Endothelial cell of umbilical vein (primary cell): Measurements from ENCODE around the gene MIER3. TPM values are rescaled to one million over a fixed set of nuclear protein-coding genes. Genes with fewer than 3 reads are reported as not detected.

Experiments
- BruUV-seq: library from RNA; stranded (reverse); fragments of 400-500 nt; replicated peaks from 2 replicates; lab custom pipeline; 2021; lab: Mats Ljungman, UMichigan
- CTCF ChIA-PET: fragments of 300-600, 350-600 bp; sonication (Branson Sonifier 250); formaldehyde crosslinking; loops from one replicate; lab custom pipeline; 2021; ENCODE audit warnings: antibody characterized with exemption, inconsistent platforms; lab: Charles Lee
- POLR2A ChIA-PET: fragments of 300-600, 350-600 bp; sonication (Branson Sonifier 250); formaldehyde crosslinking; loops from one replicate; lab custom pipeline; 2021; ENCODE audit warnings: antibody characterized with exemption, inconsistent platforms; lab: Charles Lee
- DNase-seq: peaks from one replicate; pipeline ENCODE4 v3.0.0-alpha.2; 2011; ENCODE audit warnings: low read depth, low spot score
- FAIRE-seq: peaks from 2 replicates; lab custom pipeline; 2011; peaks lifted over from hg19 to GRCh38; lab: Jason Lieb, UNC
- H2AFZ ChIP-seq: 2 replicates; pipeline ENCODE4 v1.6.0; 2012; ENCODE audit warnings: low read depth, low read length, control low read depth, inconsistent platforms
- H3K27ac ChIP-seq: 2 replicates; pipeline ENCODE4 v1.5.1; 2011; ENCODE audit warnings: low read depth, mild to moderate bottlenecking, control low read depth, low read length, moderate library complexity; ENCODE audit not compliant: insufficient read depth
- H3K27me3 ChIP-seq, 2 experiments: 2 replicates each; pipeline versions ENCODE4 v1.6.0 to v1.6.1; 2011; ENCODE audit warnings: low read length in 2 of 2, mixed read lengths in 1 of 2; ENCODE audit not compliant: control insufficient read depth in 2 of 2, insufficient read depth in 2 of 2
- H3K36me3 ChIP-seq, 2 experiments: 2 replicates in 1 of 2; 3 replicates in 1 of 2; pipeline ENCODE4 v1.5.1; 2011; ENCODE audit warnings: low read length in 2 of 2, mild to moderate bottlenecking in 1 of 2, moderate library complexity in 1 of 2; ENCODE audit not compliant: control insufficient read depth in 2 of 2, insufficient read depth in 2 of 2; ENCODE audit errors: extremely low read depth in 1 of 2
- H3K4me1 ChIP-seq: 3 replicates; pipeline ENCODE4 v1.5.1; 2011; ENCODE audit warnings: mild to moderate bottlenecking, low read length; ENCODE audit not compliant: control insufficient read depth, insufficient read depth; ENCODE audit errors: extremely low read depth
- H3K4me2 ChIP-seq: 2 replicates; pipeline ENCODE4 v1.6.1; 2011; ENCODE audit warnings: low read length, control low read depth, mixed read lengths; ENCODE audit not compliant: insufficient read depth
- H3K4me3 ChIP-seq, 3 experiments: fragments of 200-600 bp in 1 of 3; sonication (generic), shearing (Covaris generic) in 1 of 3; replicated peaks in 1 of 3; 2 replicates each; pipeline ENCODE4 v1.5.1; 2011 to 2016; ENCODE audit warnings: control low read depth in 3 of 3, low read length in 3 of 3, mild to moderate bottlenecking in 2 of 3, inconsistent platforms in 1 of 3, low read depth in 1 of 3, moderate library complexity in 1 of 3; ENCODE audit not compliant: insufficient read depth in 1 of 3
- H3K79me2 ChIP-seq: 2 replicates; pipeline ENCODE4 v1.6.0; 2012; ENCODE audit warnings: low read length, inconsistent platforms; ENCODE audit not compliant: control insufficient read depth, insufficient read depth
- H3K9ac ChIP-seq: replicated peaks from 2 replicates; pipeline ENCODE3; 2011; ENCODE audit warnings: low read length, control low read depth; ENCODE audit not compliant: insufficient read depth; ENCODE audit errors: extremely low read depth
- H3K9me1 ChIP-seq: replicated peaks from 3 replicates; pipeline ENCODE4 v1.6.0; 2011; ENCODE audit warnings: mild to moderate bottlenecking, low read length; ENCODE audit not compliant: control insufficient read depth, insufficient read depth; ENCODE audit errors: extremely low read depth
- H3K9me3 ChIP-seq: replicated peaks from 2 replicates; pipeline ENCODE4 v1.5.1; 2012; ENCODE audit warnings: low read length, inconsistent platforms; ENCODE audit not compliant: control insufficient read depth, insufficient read depth
- H4K20me1 ChIP-seq: replicated peaks from 2 replicates; pipeline ENCODE3; 2011; ENCODE audit warnings: mild to moderate bottlenecking, low read length; ENCODE audit not compliant: control insufficient read depth, insufficient read depth; ENCODE audit errors: extremely low read depth
- FOS ChIP-seq: IDR thresholded peaks from 2 replicates; pipeline ENCODE4 v1.6.1; 2011; ENCODE audit warnings: mild to moderate bottlenecking, low read length, moderate library complexity, borderline replicate concordance; ENCODE audit not compliant: insufficient read depth
- GATA2 ChIP-seq: IDR thresholded peaks from 2 replicates; pipeline ENCODE4 v1.7.0; 2011; ENCODE audit warnings: low read depth, mild to moderate bottlenecking, moderate library complexity, mixed read lengths, low read length; ENCODE audit not compliant: insufficient read length, insufficient read depth
- JUN ChIP-seq: IDR thresholded peaks from 2 replicates; pipeline ENCODE4 v1.6.1; 2011; ENCODE audit warnings: borderline replicate concordance, low read depth; ENCODE audit not compliant: insufficient read length, insufficient read depth
- MYC ChIP-seq: IDR thresholded peaks from one replicate; pipeline ENCODE4 v1.6.1; 2011; ENCODE audit warnings: mild to moderate bottlenecking, low read depth, low read length
- POLR2A ChIP-seq: IDR thresholded peaks from 2 replicates; pipeline ENCODE4 v1.6.1; 2012; ENCODE audit warnings: low read depth, mild to moderate bottlenecking, control low read depth, low read length
- POLR2AphosphoS5 ChIP-seq: IDR thresholded peaks from 2 replicates; pipeline ENCODE4 v1.6.1; 2012; ENCODE audit warnings: low read depth, mild to moderate bottlenecking, control low read depth, low read length, moderate library complexity; ENCODE audit not compliant: insufficient read depth
- dilution Hi-C: fragments of 300-500 bp; cut with MboI; formaldehyde crosslinking; loops from one replicate; pipeline ENCODE4 v1.15.0; 2019; ENCODE audit warnings: low sequenced_read_pairs; ENCODE audit not compliant: extremely low pct_ligation_motif_present
- intact Hi-C: fragments of 100-400 bp; cut with micrococcal nuclease; formaldehyde crosslinking; loops from one replicate; pipeline ENCODE4 v1.10.0; 2022
- polyA plus RNA-seq, 4 experiments: library from polyadenylated mRNA; depleted of rRNA in 3 of 4; stranded (reverse) in 3 of 4; unstranded in 1 of 4; fragments of >200 nt; gene quantifications; 2 replicates each; pipeline versions ENCODE4 v1.2.1 to v1.2.3, GENCODE V29; 2011 to 2012; ENCODE audit warnings: missing spikeins in 1 of 4
- total RNA-seq: library from RNA; stranded (reverse); gene quantifications from 2 replicates; pipeline ENCODE4 v1.2.3, GENCODE V29; 2021
- TF ChIP-seq, protein P1 (sequence below): IDR thresholded peaks from 2 replicates; pipeline ENCODE4 v1.6.1; 2011; ENCODE audit not compliant: insufficient read depth, insufficient read length
- TF ChIP-seq, protein P2 (sequence below), 2 donors: IDR thresholded peaks; 1 replicate in 1 of 2; 2 replicates in 1 of 2; pipeline ENCODE4 v1.5.1; 2011; ENCODE audit warnings: low read length in 2 of 2, mild to moderate bottlenecking in 2 of 2, moderate library complexity in 2 of 2, control low read depth in 1 of 2, inconsistent platforms in 1 of 2, low read depth in 1 of 2; ENCODE audit not compliant: insufficient read depth in 1 of 2; ENCODE audit errors: extremely low read depth in 1 of 2

The MIER3 gene
- total and polyA plus RNA-seq, 2 donors (not counting 3 experiments of a cell fraction or from before 2014, with no cell fraction given): 6.6 to 20.5 TPM

DNA sequence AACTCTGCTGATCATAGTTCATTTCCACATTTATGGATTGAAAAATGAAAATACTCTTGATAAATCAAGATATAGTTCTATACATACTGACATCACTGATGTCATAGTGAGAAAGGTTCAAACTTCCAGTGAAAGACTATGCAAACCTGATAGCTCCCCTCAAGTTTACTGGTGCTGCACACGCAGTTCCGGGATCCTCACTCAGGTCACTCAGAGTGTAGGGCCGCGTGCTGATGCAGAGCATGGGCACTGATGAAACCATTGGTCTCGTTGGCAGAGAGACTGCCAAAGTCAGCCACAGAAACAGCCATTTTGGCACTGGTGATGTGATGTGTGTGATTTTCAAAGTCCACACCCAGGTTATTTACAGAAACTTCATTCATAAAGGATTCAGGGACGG lies 29.0 kb downstream of the MIER3 start:
- no peak overlapping the region for H3K27ac ChIP-seq
- dilution Hi-C loops (no loop called here), intact Hi-C loops (no loop called here)
- peaks cover 14 to 18% of the 10 kb centered on the region in 2 experiments for H3K36me3 ChIP-seq
- peaks cover 2% of the 10 kb centered on the region for H4K20me1 ChIP-seq
- BruUV-seq: no TSS peak
- no peak overlapping the region for H3K9ac ChIP-seq
- no peak for TF ChIP-seq MYC
- TF ChIP-seq, protein P1, sequence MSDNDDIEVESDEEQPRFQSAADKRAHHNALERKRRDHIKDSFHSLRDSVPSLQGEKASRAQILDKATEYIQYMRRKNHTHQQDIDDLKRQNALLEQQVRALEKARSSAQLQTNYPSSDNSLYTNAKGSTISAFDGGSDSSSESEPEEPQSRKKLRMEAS: no peak
- TF ChIP-seq, protein P2, sequence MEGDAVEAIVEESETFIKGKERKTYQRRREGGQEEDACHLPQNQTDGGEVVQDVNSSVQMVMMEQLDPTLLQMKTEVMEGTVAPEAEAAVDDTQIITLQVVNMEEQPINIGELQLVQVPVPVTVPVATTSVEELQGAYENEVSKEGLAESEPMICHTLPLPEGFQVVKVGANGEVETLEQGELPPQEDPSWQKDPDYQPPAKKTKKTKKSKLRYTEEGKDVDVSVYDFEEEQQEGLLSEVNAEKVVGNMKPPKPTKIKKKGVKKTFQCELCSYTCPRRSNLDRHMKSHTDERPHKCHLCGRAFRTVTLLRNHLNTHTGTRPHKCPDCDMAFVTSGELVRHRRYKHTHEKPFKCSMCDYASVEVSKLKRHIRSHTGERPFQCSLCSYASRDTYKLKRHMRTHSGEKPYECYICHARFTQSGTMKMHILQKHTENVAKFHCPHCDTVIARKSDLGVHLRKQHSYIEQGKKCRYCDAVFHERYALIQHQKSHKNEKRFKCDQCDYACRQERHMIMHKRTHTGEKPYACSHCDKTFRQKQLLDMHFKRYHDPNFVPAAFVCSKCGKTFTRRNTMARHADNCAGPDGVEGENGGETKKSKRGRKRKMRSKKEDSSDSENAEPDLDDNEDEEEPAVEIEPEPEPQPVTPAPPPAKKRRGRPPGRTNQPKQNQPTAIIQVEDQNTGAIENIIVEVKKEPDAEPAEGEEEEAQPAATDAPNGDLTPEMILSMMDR (IDR thresholded peaks at IDR 0.05; ENCODE audit: extremely low read depth in 1 of 2, insufficient read depth in 1 of 2, low read depth in 1 of 2, low read length in 2 of 2): no peak
- TF ChIP-seq GATA2: no peak
- no peak for TF ChIP-seq FOS
- no peak for TF ChIP-seq JUN
- no peak for TF ChIP-seq POLR2A
- no peak for TF ChIP-seq POLR2AphosphoS5
- no peaks in the 10 kb centered on the region for H3K79me2 ChIP-seq
- H3K9me3 ChIP-seq: no peaks in the 10 kb centered on the region
- no peaks in the 10 kb centered on the region for H3K4me1 ChIP-seq
- FAIRE-seq: no peak
- CTCF ChIA-PET: interaction anchor here (0.6 to 2.0 kb wide), 3 partner anchors 13 to 652 kb away, joined by 3 to 4 read pairs (median 4); partner anchors contain the start of gene SETD9
- H2AFZ ChIP-seq: no peak overlapping the region
- no peak overlapping the region for H3K4me3 ChIP-seq
- no peak for DNase-seq
- H3K9me1 ChIP-seq: no peaks in the 10 kb centered on the region
- H3K27me3 ChIP-seq: no peaks in the 10 kb centered on the region
- H3K4me2 ChIP-seq: no peak overlapping the region
- POLR2A ChIA-PET: interaction anchor here (1.4 kb wide), 1 partner anchor 13 kb away, joined by 6 read pairs; the partner anchor contains the start of gene SETD9
